ENCODE measurements around the gene ZBTB22.

The ZBTB22 gene

GRCh38 chr6:33329058-33329457 is 11.5 kb upstream of the ZBTB22 start:
- DNase-seq, result no peak

GRCh38 chr6:33324125-33324524 is 6.6 kb upstream of the ZBTB22 start:
- peak in 1 of 3 donors; percentile 31 for DNase-seq

- no peak for DNase-seq
Observed at GRCh38 chr6:33323623-33323948, 6.0 kb upstream of the ZBTB22 start.

GRCh38 chr6:33321227-33321626 is 3.7 kb upstream of the ZBTB22 start:
- DNase-seq, result no peak

- peak; percentile 90 to 94 (median 92) for DNase-seq
Observed at GRCh38 chr6:33320315-33321181, 3.0 kb upstream of the ZBTB22 start.

GRCh38 chr6:33319939-33320314 is 2.4 kb upstream of the ZBTB22 start:
- DNase-seq, result no peak

- DNase-seq, result no peak
Observed at GRCh38 chr6:33318426-33319073, 1.0 kb upstream of the ZBTB22 start.

GRCh38 chr6:33317419-33317668 is 200 bp downstream of the ZBTB22 start:
- DNase-seq, result no peak

- peak in 1 of 3 donors; percentile 24 for DNase-seq
Observed at GRCh38 chr6:33316603-33317418, 733 bp downstream of the ZBTB22 start.

- no peak for DNase-seq
Observed at GRCh38 chr6:33315793-33316602, 1.5 kb downstream of the ZBTB22 start.

- peak in 1 of 3 donors; percentile 46 for DNase-seq
Observed at GRCh38 chr6:33314943-33315792, 2.4 kb downstream of the ZBTB22 start.

- DNase-seq, result peak; percentile 95 to 97 (median 95)
Observed at GRCh38 chr6:33314515-33314942, 3.0 kb downstream of the ZBTB22 start.

GRCh38 chr6:33313709-33314514 is 3.6 kb downstream of the ZBTB22 start, which contains the start of gene TAPBP:
TAPBP (minus strand) TSS chr6:33314078; CDS start chr6:33314041, 37 bp downstream.
- DNase-seq, result peak; percentile 85 to 92 (median 92)

GRCh38 chr6:33313105-33313708 is 4.3 kb downstream of the ZBTB22 start:
- DNase-seq, result peak; percentile 94 to 96 (median 95)

- peak; percentile 67 to 84 (median 71) for DNase-seq
Observed at GRCh38 chr6:33312361-33313104, 5.0 kb downstream of the ZBTB22 start.

- no peak for DNase-seq
Observed at GRCh38 chr6:33306356-33306755, 11.2 kb downstream of the ZBTB22 start.

- no peak for DNase-seq
Observed at GRCh38 chr6:33305052-33305451, 12.5 kb downstream of the ZBTB22 start.

GRCh38 chr6:33304216-33304615 is 13.3 kb downstream of the ZBTB22 start:
- DNase-seq, result no peak

GRCh38 chr6:33301877-33302276 is 15.7 kb downstream of the ZBTB22 start:
- DNase-seq, result no peak

All from suppressor macrophage treated with lipopolysaccharide for 1 hour (primary cell).